Astrocyte (in vitro differentiated cells and primary cell): ENCODE results near the gene C19orf47.

Experiments used
- EZH2 ChIP-seq: IDR thresholded peaks from 2 replicates; pipeline ENCODE4 v1.6.1; 2012; ENCODE audit warnings: mild to moderate bottlenecking, low read length, inconsistent platforms; ENCODE audit not compliant: insufficient read depth
- TF ChIP-seq, protein P1 (sequence below): IDR thresholded peaks from 2 replicates; pipeline ENCODE4 v1.5.1; 2011; ENCODE audit warnings: low read depth, mild to moderate bottlenecking, inconsistent platforms, low read length, moderate library complexity; ENCODE audit not compliant: insufficient read depth

DNA sequence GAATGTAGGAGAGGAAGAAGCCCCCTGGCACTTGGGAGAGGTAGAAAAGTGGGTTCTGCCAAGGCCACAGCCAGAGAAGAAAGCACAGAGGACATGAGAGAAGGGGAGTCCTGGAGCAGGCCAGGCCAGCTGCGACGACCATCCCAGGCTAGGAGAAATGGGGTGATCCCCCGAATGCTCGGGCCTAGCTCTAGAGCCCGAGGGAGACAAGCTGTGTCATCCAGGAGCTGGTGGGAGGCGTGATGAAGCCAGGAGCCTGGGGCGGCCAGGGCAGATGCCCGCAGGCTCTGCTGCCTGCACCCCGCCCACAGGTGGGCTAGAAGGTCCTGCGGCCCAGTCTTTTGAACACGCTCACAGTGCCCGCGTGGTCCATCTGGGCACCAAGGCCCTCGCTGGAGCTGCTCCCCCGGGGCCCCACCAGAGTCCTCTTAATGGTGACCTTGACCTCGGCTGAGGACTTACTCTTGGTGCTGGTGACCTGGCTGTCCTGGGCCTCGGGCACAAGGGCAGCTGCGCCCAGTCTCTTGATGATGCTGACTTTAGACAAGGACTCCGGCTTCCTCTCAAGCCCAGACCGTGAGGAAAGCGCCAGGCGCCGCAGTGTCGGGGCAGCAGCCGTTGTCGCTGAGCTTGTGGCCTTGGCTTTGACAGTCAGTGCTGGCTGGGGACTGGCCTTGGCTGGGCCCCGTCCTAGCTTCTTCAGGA, 26.5 kb downstream of the C19orf47 start:
- TF ChIP-seq, protein P1, sequence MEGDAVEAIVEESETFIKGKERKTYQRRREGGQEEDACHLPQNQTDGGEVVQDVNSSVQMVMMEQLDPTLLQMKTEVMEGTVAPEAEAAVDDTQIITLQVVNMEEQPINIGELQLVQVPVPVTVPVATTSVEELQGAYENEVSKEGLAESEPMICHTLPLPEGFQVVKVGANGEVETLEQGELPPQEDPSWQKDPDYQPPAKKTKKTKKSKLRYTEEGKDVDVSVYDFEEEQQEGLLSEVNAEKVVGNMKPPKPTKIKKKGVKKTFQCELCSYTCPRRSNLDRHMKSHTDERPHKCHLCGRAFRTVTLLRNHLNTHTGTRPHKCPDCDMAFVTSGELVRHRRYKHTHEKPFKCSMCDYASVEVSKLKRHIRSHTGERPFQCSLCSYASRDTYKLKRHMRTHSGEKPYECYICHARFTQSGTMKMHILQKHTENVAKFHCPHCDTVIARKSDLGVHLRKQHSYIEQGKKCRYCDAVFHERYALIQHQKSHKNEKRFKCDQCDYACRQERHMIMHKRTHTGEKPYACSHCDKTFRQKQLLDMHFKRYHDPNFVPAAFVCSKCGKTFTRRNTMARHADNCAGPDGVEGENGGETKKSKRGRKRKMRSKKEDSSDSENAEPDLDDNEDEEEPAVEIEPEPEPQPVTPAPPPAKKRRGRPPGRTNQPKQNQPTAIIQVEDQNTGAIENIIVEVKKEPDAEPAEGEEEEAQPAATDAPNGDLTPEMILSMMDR = no peak
- TF ChIP-seq EZH2 = no peak
